ENCODE data around the gene KANSL1.

KANSL1 gene

GRCh38 chr17:46169913-46170638 is 23.2 kb downstream of the KANSL1 start:
- DNase-seq (ENCODE audit: low read depth) = no peak

GRCh38 chr17:46167826-46168569 is 25.2 kb downstream of the KANSL1 start:
- DNase-seq (ENCODE audit: low read depth) = no peak

GRCh38 chr17:46167267-46167666 is 26.0 kb downstream of the KANSL1 start:
- DNase-seq (ENCODE audit: low read depth) = no peak

- no peak for DNase-seq (ENCODE audit: low read depth)
Observed at GRCh38 chr17:46166692-46167249, 26.5 kb downstream of the KANSL1 start.

- no peak for DNase-seq (ENCODE audit: low read depth)
Observed at GRCh38 chr17:46163929-46164594, 29.2 kb downstream of the KANSL1 start.

- DNase-seq (ENCODE audit: low read depth) = no peak
Observed at GRCh38 chr17:46163316-46163715, 29.9 kb downstream of the KANSL1 start.

GRCh38 chr17:46162866-46163265 is 30.4 kb downstream of the KANSL1 start:
- DNase-seq (ENCODE audit: low read depth) = no peak

- DNase-seq (ENCODE audit: low read depth) = no peak
Observed at GRCh38 chr17:46160169-46160568, 33.1 kb downstream of the KANSL1 start.

GRCh38 chr17:46159686-46160085 is 33.5 kb downstream of the KANSL1 start:
- DNase-seq (ENCODE audit: low read depth) = no peak

- no peak for DNase-seq (ENCODE audit: low read depth)
Observed at GRCh38 chr17:46158323-46159296, 34.6 kb downstream of the KANSL1 start.

GRCh38 chr17:46157443-46158062 is 35.7 kb downstream of the KANSL1 start:
- DNase-seq (ENCODE audit: low read depth) = no peak

GRCh38 chr17:46154151-46154816 is 38.9 kb downstream of the KANSL1 start:
- no peak for DNase-seq (ENCODE audit: low read depth)

- no peak for DNase-seq (ENCODE audit: low read depth)
Observed at GRCh38 chr17:46152423-46152822, 40.8 kb downstream of the KANSL1 start.

- no peak for DNase-seq (ENCODE audit: low read depth)
Observed at GRCh38 chr17:46151762-46152161, 41.5 kb downstream of the KANSL1 start.

- DNase-seq (ENCODE audit: low read depth) = no peak
Observed at GRCh38 chr17:46150216-46150963, 42.8 kb downstream of the KANSL1 start.

GRCh38 chr17:46148247-46148646 is 45.0 kb downstream of the KANSL1 start:
- DNase-seq (ENCODE audit: low read depth) = no peak

GRCh38 chr17:46147296-46147695 is 45.9 kb downstream of the KANSL1 start:
- DNase-seq (ENCODE audit: low read depth) = no peak

GRCh38 chr17:46144246-46144645 is 49.0 kb downstream of the KANSL1 start:
- no peak for DNase-seq (ENCODE audit: low read depth)

GRCh38 chr17:46143827-46144236 is 49.4 kb downstream of the KANSL1 start:
- no peak for DNase-seq (ENCODE audit: low read depth)

GRCh38 chr17:46141645-46142044 is 51.6 kb downstream of the KANSL1 start:
- no peak for DNase-seq (ENCODE audit: low read depth)
